Endodermal cell (in vitro differentiated cells): Measurements from ENCODE around the gene L1CAM. TPM values are rescaled to one million over a fixed set of nuclear protein-coding genes. Genes with fewer than 3 reads are reported as not detected.

Experiments
- DNase-seq: peaks from one replicate; pipeline ENCODE4 v3.0.0-alpha.2; 2017
- H3K27ac ChIP-seq: 2 replicates; pipeline ENCODE4 v1.5.1; 2013; ENCODE audit warnings: mild to moderate bottlenecking, low read depth, low read length, moderate library complexity
- H3K27me3 ChIP-seq: 2 replicates; pipeline ENCODE4 v1.6.1; 2013; ENCODE audit warnings: mild to moderate bottlenecking, low read length, moderate library complexity; ENCODE audit not compliant: insufficient read depth, control insufficient read depth, poor library complexity, severe bottlenecking
- H3K36me3 ChIP-seq: 2 replicates; pipeline ENCODE4 v1.7.0; 2013; ENCODE audit warnings: mild to moderate bottlenecking, low read length, moderate library complexity; ENCODE audit not compliant: control insufficient read depth, insufficient read depth
- H3K4me1 ChIP-seq: one replicate; pipeline ENCODE4 v1.7.0; 2013; ENCODE audit warnings: low read length; ENCODE audit not compliant: control insufficient read depth, insufficient read depth
- H3K4me3 ChIP-seq: 2 replicates; pipeline ENCODE4 v1.5.1; 2013; ENCODE audit warnings: mild to moderate bottlenecking, low read length, moderate library complexity
- H3K9ac ChIP-seq: 2 replicates; pipeline ENCODE4 v1.6.1; 2013; ENCODE audit warnings: mild to moderate bottlenecking, low read length, moderate library complexity; ENCODE audit not compliant: poor library complexity, severe bottlenecking; ENCODE audit errors: extremely low read depth
- H3K9me3 ChIP-seq: 2 replicates; pipeline ENCODE4 v1.6.1; 2013; ENCODE audit warnings: mild to moderate bottlenecking, low read length, moderate library complexity; ENCODE audit not compliant: control insufficient read depth
- H3K27ac Mint-ChIP-seq: 2 replicates; pipeline ENCODE4 v1.8.0; 2020; ENCODE audit warnings: mixed read lengths
- H3K27me3 Mint-ChIP-seq: 2 replicates; pipeline ENCODE4 v1.8.0; 2021; ENCODE audit warnings: mild to moderate bottlenecking, mixed read lengths; ENCODE audit not compliant: insufficient read depth
- H3K36me3 Mint-ChIP-seq: 2 replicates; pipeline ENCODE4 v1.8.0; 2020; ENCODE audit warnings: low read depth, mixed read lengths
- H3K4me1 Mint-ChIP-seq: 2 replicates; pipeline ENCODE4 v1.8.0; 2020; ENCODE audit warnings: mixed read lengths
- H3K4me3 Mint-ChIP-seq: 2 replicates; pipeline ENCODE4 v1.8.0; 2020; ENCODE audit warnings: mild to moderate bottlenecking, moderate library complexity, mixed read lengths
- H3K9me3 Mint-ChIP-seq: 2 replicates; pipeline ENCODE4 v1.8.0; 2020; ENCODE audit warnings: mild to moderate bottlenecking, mixed read lengths
- CTCF ChIP-seq: fragments of 200-600 bp; sonication (generic); conservative IDR thresholded peaks from 2 replicates; pipeline ENCODE4 v1.5.0; 2021; ENCODE audit warnings: antibody characterized with exemption, mild to moderate bottlenecking
- WGBS, 2 experiments: methylation state at CpG; one replicate each; pipeline versions ENCODE4 v1.1.5 to v1.1.7; 2013; ENCODE audit warnings: missing lambda C conversion rate in 2 of 2, mixed read lengths in 1 of 2; ENCODE audit not compliant: insufficient coverage in 1 of 2, insufficient read length in 1 of 2; 5-methylcytosine and 5-hydroxymethylcytosine counted together
- total RNA-seq, 2 donors: library from RNA; stranded (reverse); fragmentation: NEBNext Ultra II Directional in 1 of 2; extraction: Animal tissue kit (Norgen Biotek cat#: 25700) in 1 of 2; gene quantifications; 2 replicates in 1 of 2; 3 replicates in 1 of 2; pipeline ENCODE4 v1.2.1, GENCODE V29; 2021

L1CAM gene
- total RNA-seq, 2 donors from 2014 or later, result 7.5 to 29.0 TPM

GRCh38 chrX:153911798-153912197 is 25.8 kb upstream of the L1CAM start:
- Mint-ChIP-seq H3K4me1 (no peaks in the 10 kb centered on the region), H3K27me3 (no peaks in the 10 kb centered on the region), H3K36me3 (peaks cover 18% of the 10 kb centered on the region), H3K9me3 (peaks cover 59% of the 10 kb centered on the region), H3K27ac (no peak overlapping the region), H3K4me3 (no peak overlapping the region)
- H3K27ac ChIP-seq, result no peak overlapping the region
- no peak overlapping the region for H3K4me3 ChIP-seq
- no peaks in the 10 kb centered on the region for H3K27me3 ChIP-seq
- no peaks in the 10 kb centered on the region for H3K36me3 ChIP-seq
- WGBS, 2 experiments, result 96 to 100% methylated on average over 3 to 5 of the region's 6 CpGs
- no peak for TF ChIP-seq CTCF
- H3K4me1 ChIP-seq, result no peaks in the 10 kb centered on the region
- DNase-seq, result no peak
- H3K9ac ChIP-seq, result no peak overlapping the region
- no peaks in the 10 kb centered on the region for H3K9me3 ChIP-seq

GRCh38 chrX:153910446-153910845 is 24.5 kb upstream of the L1CAM start:
- DNase-seq, result peak; percentile 39
- Histone ChIP-seq H3K36me3 (no peaks in the 10 kb centered on the region), H3K9ac (no peak overlapping the region), H3K27me3 (no peaks in the 10 kb centered on the region), H3K27ac (no peak overlapping the region), H3K9me3 (no peaks in the 10 kb centered on the region), H3K4me1 (no peaks in the 10 kb centered on the region), H3K4me3 (no peak overlapping the region)
- Mint-ChIP-seq H3K27me3 (no peaks in the 10 kb centered on the region), H3K9me3 (peaks cover 58% of the 10 kb centered on the region), H3K4me3 (no peak overlapping the region), H3K27ac (no peak overlapping the region), H3K36me3 (peaks cover 10% of the 10 kb centered on the region), H3K4me1 (no peaks in the 10 kb centered on the region)
- TF ChIP-seq CTCF, result no peak
- 96 to 98% methylated on average over 9 to 17 of the region's 22 CpGs for WGBS, 2 experiments

GRCh38 chrX:153909980-153910360 is 24.0 kb upstream of the L1CAM start:
- peaks cover 58% of the 10 kb centered on the region for H3K9me3 Mint-ChIP-seq
- H3K4me3 ChIP-seq, result no peak overlapping the region
- peaks cover 10% of the 10 kb centered on the region for H3K36me3 Mint-ChIP-seq
- H3K9ac ChIP-seq, result no peak overlapping the region
- no peaks in the 10 kb centered on the region for H3K27me3 ChIP-seq
- no peak for TF ChIP-seq CTCF
- H3K4me1 Mint-ChIP-seq, result no peaks in the 10 kb centered on the region
- no peaks in the 10 kb centered on the region for H3K4me1 ChIP-seq
- no peak for DNase-seq
- H3K27ac ChIP-seq, result no peak overlapping the region
- no peaks in the 10 kb centered on the region for H3K9me3 ChIP-seq
- H3K36me3 ChIP-seq, result no peaks in the 10 kb centered on the region
- H3K27ac Mint-ChIP-seq, result no peak overlapping the region
- WGBS, 2 experiments, result 89 to 100% methylated on average over 8 to 24 of the region's 25 CpGs
- no peak overlapping the region for H3K4me3 Mint-ChIP-seq
- no peaks in the 10 kb centered on the region for H3K27me3 Mint-ChIP-seq
